Measurements from ENCODE around the gene SIT1. TPM values are rescaled to one million over a fixed set of nuclear protein-coding genes. Genes with fewer than 3 reads are reported as not detected.
A peak's percentile ranks its signal among the peaks of the same experiment; 100 is the strongest.

Gene SIT1
- total RNA-seq, 2 experiments from 2014 or later = 121 to 176 TPM

DNA sequence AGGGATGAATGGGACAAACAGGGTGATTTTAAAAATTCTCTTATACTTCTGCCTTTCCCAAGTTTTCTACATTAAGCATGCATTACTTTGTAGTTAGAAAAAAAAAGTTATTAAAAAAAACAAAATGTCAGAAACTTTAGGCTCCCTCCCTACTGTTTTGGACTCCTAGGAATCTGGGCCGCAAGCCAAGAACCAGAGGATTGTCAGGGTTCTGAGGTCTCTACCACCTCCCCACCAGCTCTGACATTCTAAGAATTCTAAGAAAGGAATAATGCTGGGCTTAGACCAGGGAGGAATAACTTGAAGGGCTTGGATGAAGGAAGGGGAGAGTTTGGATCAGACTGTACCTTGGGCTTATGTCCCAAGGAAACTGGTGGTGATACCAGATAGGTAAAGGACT, 15.3 kb upstream of the SIT1 start:
- intact Hi-C loops (cut with micrococcal nuclease; ENCODE audit: unreplicated experiment) = no loop called here
- Histone ChIP-seq H3K36me3 (ENCODE audit: insufficient read depth, low read length) (peaks cover 24% of the 10 kb centered on the region), H4K20me1 (ENCODE audit: insufficient read depth, low read length) (no peaks in the 10 kb centered on the region), H3K4me3 (ENCODE audit: low read depth, low read length, poor library complexity, severe bottlenecking) (peak overlapping the region; percentile 1), H3K9me2 (ENCODE audit: insufficient read depth, low read length) (no peaks in the 10 kb centered on the region), H3K79me2 (ENCODE audit: insufficient read depth, low read depth, low read length) (peaks cover 14% of the 10 kb centered on the region; the same call in 1 of the 2 replicates), H3K27ac (ENCODE audit: low read depth, low read length, poor library complexity, severe bottlenecking) (no peak overlapping the region), H3K4me1 (ENCODE audit: insufficient read depth, low read length, poor library complexity, severe bottlenecking) (peaks cover 50% of the 10 kb centered on the region), H3K9me3 (ENCODE audit: low read length) (no peaks in the 10 kb centered on the region), H2AFZ (ENCODE audit: low read length) (no peak overlapping the region), H3K4me2 (ENCODE audit: low read length) (peak overlapping the region; percentile 99)
- no TSS peak for BruUV-seq (replicated peaks)
- DNase-seq (ENCODE audit: low spot score) = no peak
- ChIA-PET POLR2A (interaction anchor here (0.7 to 3.4 kb wide), 10 partner anchors 8 to 1744 kb away, joined by 3 to 27 read pairs (median 9); partner anchors contain the start of genes CA9 and SIT1), CTCF (ENCODE audit: unreplicated experiment) (interaction anchor here (2.0 kb wide), 1 partner anchor 62 kb away, joined by 13 read pairs; no protein-coding TSS in a partner anchor)
- TF ChIP-seq EZH2phosphoT487 (IDR thresholded peaks at IDR 0.05; ENCODE audit: borderline replicate concordance, low read depth, low read length) = no peak
- TF ChIP-seq, protein P1, sequence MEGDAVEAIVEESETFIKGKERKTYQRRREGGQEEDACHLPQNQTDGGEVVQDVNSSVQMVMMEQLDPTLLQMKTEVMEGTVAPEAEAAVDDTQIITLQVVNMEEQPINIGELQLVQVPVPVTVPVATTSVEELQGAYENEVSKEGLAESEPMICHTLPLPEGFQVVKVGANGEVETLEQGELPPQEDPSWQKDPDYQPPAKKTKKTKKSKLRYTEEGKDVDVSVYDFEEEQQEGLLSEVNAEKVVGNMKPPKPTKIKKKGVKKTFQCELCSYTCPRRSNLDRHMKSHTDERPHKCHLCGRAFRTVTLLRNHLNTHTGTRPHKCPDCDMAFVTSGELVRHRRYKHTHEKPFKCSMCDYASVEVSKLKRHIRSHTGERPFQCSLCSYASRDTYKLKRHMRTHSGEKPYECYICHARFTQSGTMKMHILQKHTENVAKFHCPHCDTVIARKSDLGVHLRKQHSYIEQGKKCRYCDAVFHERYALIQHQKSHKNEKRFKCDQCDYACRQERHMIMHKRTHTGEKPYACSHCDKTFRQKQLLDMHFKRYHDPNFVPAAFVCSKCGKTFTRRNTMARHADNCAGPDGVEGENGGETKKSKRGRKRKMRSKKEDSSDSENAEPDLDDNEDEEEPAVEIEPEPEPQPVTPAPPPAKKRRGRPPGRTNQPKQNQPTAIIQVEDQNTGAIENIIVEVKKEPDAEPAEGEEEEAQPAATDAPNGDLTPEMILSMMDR (conservative IDR thresholded peaks at IDR 0.05; ENCODE audit: low read length) = no peak

DNA sequence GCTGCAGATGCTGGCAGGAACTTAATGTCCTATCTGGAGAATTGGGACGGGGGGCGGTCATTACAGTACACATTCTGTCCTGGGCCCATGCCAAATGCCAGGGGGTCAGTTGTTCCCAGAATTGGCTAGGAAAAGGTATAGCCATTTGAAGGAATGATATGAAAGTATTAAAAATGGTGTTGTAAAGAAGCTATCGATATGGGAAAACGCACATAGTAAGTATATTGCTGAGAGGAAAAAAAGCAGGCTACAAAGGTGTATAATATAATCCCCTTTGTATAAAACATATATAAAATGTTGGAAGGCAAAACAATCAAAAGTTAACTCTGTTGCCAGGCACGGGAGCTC, 14.7 kb upstream of the SIT1 start:
- Histone ChIP-seq H3K36me3 (ENCODE audit: insufficient read depth, low read length) (peaks cover 30% of the 10 kb centered on the region), H3K4me3 (ENCODE audit: low read depth, low read length, poor library complexity, severe bottlenecking) (peak overlapping the region; percentile 78), H2AFZ (ENCODE audit: low read length) (peak overlapping the region; percentile 65), H3K4me1 (ENCODE audit: insufficient read depth, low read length, poor library complexity, severe bottlenecking) (peaks cover 56% of the 10 kb centered on the region), H3K79me2 (ENCODE audit: insufficient read depth, low read depth, low read length) (peaks cover 14% of the 10 kb centered on the region; the same call in 1 of the 2 replicates), H3K9me3 (ENCODE audit: low read length) (no peaks in the 10 kb centered on the region), H3K4me2 (ENCODE audit: low read length) (peak overlapping the region; percentile 99), H4K20me1 (ENCODE audit: insufficient read depth, low read length) (no peaks in the 10 kb centered on the region), H3K9me2 (ENCODE audit: insufficient read depth, low read length) (no peaks in the 10 kb centered on the region), H3K27ac (ENCODE audit: low read depth, low read length, poor library complexity, severe bottlenecking) (peak overlapping the region; percentile 85)
- BruUV-seq (replicated peaks) = no TSS peak
- POLR2A ChIA-PET = interaction anchor here (0.7 to 5.5 kb wide), 17 partner anchors 9 to 576 kb away, joined by 3 to 28 read pairs (median 5); partner anchors contain the start of genes CA9, CD72 and SIT1
- no peak for TF ChIP-seq EZH2phosphoT487 (IDR thresholded peaks at IDR 0.05; ENCODE audit: borderline replicate concordance, low read depth, low read length)
- TF ChIP-seq, protein P1 (conservative IDR thresholded peaks at IDR 0.05; ENCODE audit: low read length) = no peak
- CTCF ChIA-PET (ENCODE audit: unreplicated experiment) = interaction anchor here (1.3 to 2.0 kb wide), 3 partner anchors 48 to 66 kb away, joined by 3 to 13 read pairs (median 4); no protein-coding TSS in a partner anchor
- no peak for DNase-seq (ENCODE audit: low spot score)
- intact Hi-C loops (cut with micrococcal nuclease; ENCODE audit: unreplicated experiment) = no loop called here

All from OCI-LY7 (cell line).